Calu3 (cell line): Measurements from ENCODE around the gene SLC10A1. TPM values are rescaled to one million over a fixed set of nuclear protein-coding genes. Genes with fewer than 3 reads are reported as not detected.

ENCODE experiments used
- BruUV-seq: library from RNA; stranded (reverse); fragments of 400-500 nt; replicated peaks from 2 replicates; lab custom pipeline; 2021; lab: Mats Ljungman, UMichigan
- CTCF ChIA-PET: fragments of 300-600 bp; sonication (Branson Sonifier 250); formaldehyde crosslinking; loops from one replicate; lab custom pipeline; 2022; ENCODE audit warnings: antibody characterized with exemption; lab: Charles Lee
- DNase-seq: peaks from one replicate; pipeline ENCODE4 v3.0.0; 2022
- H3K27ac Mint-ChIP-seq: one replicate; pipeline ENCODE4 v1.8.0; 2022; ENCODE audit warnings: mixed read lengths; ENCODE audit not compliant: unreplicated experiment
- H3K27me3 Mint-ChIP-seq: one replicate; pipeline ENCODE4 v1.8.0; 2022; ENCODE audit warnings: mixed read lengths; ENCODE audit not compliant: unreplicated experiment
- H3K36me3 Mint-ChIP-seq: one replicate; pipeline ENCODE4 v1.8.0; 2022; ENCODE audit warnings: mild to moderate bottlenecking, moderate library complexity, mixed read lengths; ENCODE audit not compliant: insufficient read depth, unreplicated experiment
- H3K4me1 Mint-ChIP-seq: one replicate; pipeline ENCODE4 v1.8.0; 2022; ENCODE audit warnings: mild to moderate bottlenecking, low read depth, mixed read lengths; ENCODE audit not compliant: unreplicated experiment
- H3K4me3 Mint-ChIP-seq: one replicate; pipeline ENCODE4 v1.8.0; 2022; ENCODE audit warnings: mild to moderate bottlenecking, low read depth, moderate library complexity, mixed read lengths; ENCODE audit not compliant: unreplicated experiment
- H3K9me3 Mint-ChIP-seq: one replicate; pipeline ENCODE4 v1.8.0; 2022; ENCODE audit warnings: low read depth, mixed read lengths; ENCODE audit not compliant: unreplicated experiment
- CTCF ChIP-seq: fragments of 200-600 bp; IDR thresholded peaks from one replicate; pipeline ENCODE4 v1.8.0; 2022; ENCODE audit warnings: antibody characterized with exemption; ENCODE audit not compliant: unreplicated experiment
- intact Hi-C: fragments of 100-400 bp; cut with micrococcal nuclease; formaldehyde crosslinking; loops from one replicate; pipeline ENCODE4 v1.10.0; 2022; ENCODE audit not compliant: unreplicated experiment
- total RNA-seq: library from RNA; stranded (reverse); gene quantifications from 2 replicates; pipeline ENCODE4 v1.2.3, GENCODE V29; 2022

SLC10A1 gene
- total RNA-seq, 1 experiment from 2014 or later: not detected

- no peak for TF ChIP-seq CTCF
- peaks cover 77% of the 10 kb centered on the region for H3K36me3 Mint-ChIP-seq
- H3K27ac Mint-ChIP-seq: no peak overlapping the region
- no TSS peak for BruUV-seq
- no peak overlapping the region for H3K4me3 Mint-ChIP-seq
- no peak for DNase-seq
- H3K27me3 Mint-ChIP-seq: no peaks in the 10 kb centered on the region
- no peaks in the 10 kb centered on the region for H3K9me3 Mint-ChIP-seq
- intact Hi-C loops: no loop called here
- no peaks in the 10 kb centered on the region for H3K4me1 Mint-ChIP-seq
- CTCF ChIA-PET: no interaction called here
These were observed 20.1 kb downstream of the SLC10A1 start for GRCh38 chr14:69776875-69777453.

GRCh38 chr14:69775012-69775411, 22.0 kb downstream of the SLC10A1 start:
- H3K27ac Mint-ChIP-seq: no peak overlapping the region
- no peaks in the 10 kb centered on the region for H3K27me3 Mint-ChIP-seq
- CTCF ChIA-PET: interaction anchor here (0.7 kb wide), 1 partner anchor 697 kb away, joined by 3 read pairs; no protein-coding TSS in a partner anchor
- no peak overlapping the region for H3K4me3 Mint-ChIP-seq
- intact Hi-C loops: no loop called here
- BruUV-seq: no TSS peak
- peaks cover 8% of the 10 kb centered on the region for H3K4me1 Mint-ChIP-seq
- peaks cover 81% of the 10 kb centered on the region for H3K36me3 Mint-ChIP-seq
- TF ChIP-seq CTCF: no peak
- no peaks in the 10 kb centered on the region for H3K9me3 Mint-ChIP-seq
- no peak for DNase-seq

- Mint-ChIP-seq H3K4me1 (peaks cover 11% of the 10 kb centered on the region), H3K27me3 (no peaks in the 10 kb centered on the region), H3K9me3 (no peaks in the 10 kb centered on the region), H3K36me3 (peaks cover 88% of the 10 kb centered on the region), H3K4me3 (no peak overlapping the region), H3K27ac (no peak overlapping the region)
- TF ChIP-seq CTCF: no peak
- CTCF ChIA-PET: interaction anchor here (0.7 kb wide), 3 partner anchors 14 to 186 kb away, joined by 3 to 6 read pairs (median 4); no protein-coding TSS in a partner anchor
- BruUV-seq: no TSS peak
- DNase-seq: no peak
- intact Hi-C loops: no loop called here
These were observed 23.3 kb downstream of the SLC10A1 start for GRCh38 chr14:69773571-69774276.

GRCh38 chr14:69772082-69773017, 24.7 kb downstream of the SLC10A1 start:
- peaks cover 92% of the 10 kb centered on the region for H3K36me3 Mint-ChIP-seq
- CTCF ChIA-PET: no interaction called here
- peaks cover 17% of the 10 kb centered on the region for H3K4me1 Mint-ChIP-seq
- TF ChIP-seq CTCF: no peak
- no peaks in the 10 kb centered on the region for H3K27me3 Mint-ChIP-seq
- H3K9me3 Mint-ChIP-seq: no peaks in the 10 kb centered on the region
- intact Hi-C loops: no loop called here
- DNase-seq: no peak
- no peak overlapping the region for H3K27ac Mint-ChIP-seq
- BruUV-seq: no TSS peak
- no peak overlapping the region for H3K4me3 Mint-ChIP-seq
